ENCODE results near the gene IMPDH1. TPM values are rescaled to one million over a fixed set of nuclear protein-coding genes. Genes with fewer than 3 reads are reported as not detected.

Gene IMPDH1
- total and polyA plus RNA-seq, 2 donors (not counting 1 experiment from before 2014, with no cell fraction given) = 54.9 to 90.6 TPM

- H3K9me3 ChIP-seq (ENCODE audit: control extremely low read depth in 1 of 3, control insufficient read depth in 2 of 3, insufficient read depth in 1 of 3, low read length in 2 of 3) = no peaks in the 10 kb centered on the region
- H3K27me3 ChIP-seq (replicated peaks in 1 of 4; ENCODE audit: control extremely low read depth in 1 of 4, control insufficient read depth in 3 of 4, insufficient read depth in 4 of 4, low read length in 3 of 4) = no peaks in the 10 kb centered on the region
- Mint-ChIP-seq H3K27me3 (no peaks in the 10 kb centered on the region), H3K27ac (peak overlapping the region; percentile 37), H3K9me3 (ENCODE audit: insufficient read depth) (no peaks in the 10 kb centered on the region), H3K4me3 (no peak overlapping the region), H3K4me1 (peaks cover 9% of the 10 kb centered on the region)
- peaks cover 3 to 9% of the 10 kb centered on the region in 2 donors for H3K4me1 ChIP-seq (ENCODE audit: control insufficient read depth in 2 of 2, insufficient read depth in 2 of 2, low read length in 2 of 2)
- H3K27ac ChIP-seq (ENCODE audit: low read length in 2 of 2) = no peak overlapping the region
- no peaks in the 10 kb centered on the region for H3K36me3 ChIP-seq (replicated peaks in 1 of 2; ENCODE audit: control extremely low read depth in 1 of 2, control insufficient read depth in 1 of 2, extremely low read depth in 1 of 2, insufficient read depth in 2 of 2, low read length in 1 of 2)
- intact Hi-C loops (cut with micrococcal nuclease) = no loop called here
- 70% methylated on average over 4 of the region's 5 CpGs for WGBS (ENCODE audit: insufficient coverage)
- no peaks in the 10 kb centered on the region for H4K20me1 ChIP-seq (ENCODE audit: control insufficient read depth, insufficient read depth, low read length, poor library complexity, severe bottlenecking)
- ChIA-PET POLR2A (no interaction called here), CTCF (interaction anchor here (7.6 kb wide), 1 partner anchor 14 kb away, joined by 46 read pairs; no protein-coding TSS in a partner anchor)
- no peak overlapping the region for H2AFZ ChIP-seq (ENCODE audit: insufficient read depth, low read depth, low read length, poor library complexity, severe bottlenecking)
- H3K9ac ChIP-seq (ENCODE audit: low read length) = no peak overlapping the region
- DNase-seq = no peak
- no peak overlapping the region for H3K4me2 ChIP-seq (replicated peaks; ENCODE audit: low read depth, low read length, poor library complexity, severe bottlenecking)
- no peak for ATAC-seq (ENCODE audit: low read depth)
- no peaks in the 10 kb centered on the region for H3K79me2 ChIP-seq (ENCODE audit: control insufficient read depth, insufficient read depth, low read length)
- no peak for TF ChIP-seq EZH2 (IDR thresholded peaks at IDR 0.05; ENCODE audit: borderline replicate concordance, insufficient read depth, low read depth, low read length, poor library complexity, severe bottlenecking)
- no peak for TF ChIP-seq CTCF (IDR thresholded peaks at IDR 0.05)
- no peak overlapping the region for H3K4me3 ChIP-seq (ENCODE audit: control extremely low read depth in 1 of 5, extremely low read depth in 1 of 5, insufficient read depth in 1 of 5, low read depth in 2 of 5, low read length in 4 of 5)
Measured at GRCh38 chr7:128446306-128446705, 36.5 kb upstream of the IMPDH1 start.

- peak overlapping the region; percentile 41 for H3K27ac Mint-ChIP-seq
- WGBS (ENCODE audit: insufficient coverage) = 78% methylated on average over 6 of the region's 7 CpGs
- no peak overlapping the region for H3K9ac ChIP-seq (ENCODE audit: low read length)
Measured at GRCh38 chr7:128443831-128444600, 34.2 kb upstream of the IMPDH1 start.

More at GRCh38 chr7:128443831-128444600, 34.2 kb upstream of the IMPDH1 start:
- H3K4me3 Mint-ChIP-seq = no peak overlapping the region
- no peaks in the 10 kb centered on the region for H3K27me3 ChIP-seq (replicated peaks in 1 of 4; ENCODE audit: control extremely low read depth in 1 of 4, control insufficient read depth in 3 of 4, insufficient read depth in 4 of 4, low read length in 3 of 4)
- H3K79me2 ChIP-seq (ENCODE audit: control insufficient read depth, insufficient read depth, low read length) = no peaks in the 10 kb centered on the region
- H3K4me1 ChIP-seq (ENCODE audit: control insufficient read depth in 2 of 2, insufficient read depth in 2 of 2, low read length in 2 of 2) = peaks cover 3 to 11% of the 10 kb centered on the region in 2 donors
- peak overlapping the region; percentile 48 for H2AFZ ChIP-seq (ENCODE audit: insufficient read depth, low read depth, low read length, poor library complexity, severe bottlenecking)
- H3K27me3 Mint-ChIP-seq = no peaks in the 10 kb centered on the region
- intact Hi-C loops (cut with micrococcal nuclease) = no loop called here
- H3K27ac ChIP-seq (ENCODE audit: low read length in 2 of 2) = no peak overlapping the region
- ATAC-seq (ENCODE audit: low read depth) = peak; percentile 14
- H4K20me1 ChIP-seq (ENCODE audit: control insufficient read depth, insufficient read depth, low read length, poor library complexity, severe bottlenecking) = no peaks in the 10 kb centered on the region
- no peaks in the 10 kb centered on the region for H3K36me3 ChIP-seq (replicated peaks in 1 of 2; ENCODE audit: control extremely low read depth in 1 of 2, control insufficient read depth in 1 of 2, extremely low read depth in 1 of 2, insufficient read depth in 2 of 2, low read length in 1 of 2)
- DNase-seq = no peak
- no peak overlapping the region for H3K4me2 ChIP-seq (replicated peaks; ENCODE audit: low read depth, low read length, poor library complexity, severe bottlenecking)
- H3K9me3 Mint-ChIP-seq (ENCODE audit: insufficient read depth) = no peaks in the 10 kb centered on the region
- H3K4me3 ChIP-seq (ENCODE audit: control extremely low read depth in 1 of 5, extremely low read depth in 1 of 5, insufficient read depth in 1 of 5, low read depth in 2 of 5, low read length in 4 of 5) = no peak overlapping the region
- CTCF ChIA-PET = interaction anchor here (0.6 to 11.8 kb wide), 9 partner anchors 9 to 82 kb away, joined by 3 to 133 read pairs (median 4); partner anchors contain the start of gene HILPDA
- peaks cover 11% of the 10 kb centered on the region for H3K4me1 Mint-ChIP-seq
- no peaks in the 10 kb centered on the region for H3K9me3 ChIP-seq (ENCODE audit: control extremely low read depth in 1 of 3, control insufficient read depth in 2 of 3, insufficient read depth in 1 of 3, low read length in 2 of 3)
- POLR2A ChIA-PET = interaction anchor here (0.6 to 1.3 kb wide), 2 partner anchors 9 to 16 kb away, joined by 3 to 5 read pairs; no protein-coding TSS in a partner anchor
- TF ChIP-seq EZH2 (IDR thresholded peaks at IDR 0.05; ENCODE audit: borderline replicate concordance, insufficient read depth, low read depth, low read length, poor library complexity, severe bottlenecking) (no peak), CTCF (IDR thresholded peaks at IDR 0.05) (no peak)

Measured in B cell (primary cell).